Measurements from ENCODE around the gene DAPK2.
A peak's percentile ranks its signal among the peaks of the same experiment; 100 is the strongest.
"Not testable (repeated sequence)": the region's sequence is repeated elsewhere in the genome, so short reads cannot be mapped to it uniquely, and the experiment has no call there.

Gene DAPK2

GRCh38 chr15:63970621-63971426 is 75.5 kb downstream of the DAPK2 start:
- no peak for DNase-seq

DNA sequence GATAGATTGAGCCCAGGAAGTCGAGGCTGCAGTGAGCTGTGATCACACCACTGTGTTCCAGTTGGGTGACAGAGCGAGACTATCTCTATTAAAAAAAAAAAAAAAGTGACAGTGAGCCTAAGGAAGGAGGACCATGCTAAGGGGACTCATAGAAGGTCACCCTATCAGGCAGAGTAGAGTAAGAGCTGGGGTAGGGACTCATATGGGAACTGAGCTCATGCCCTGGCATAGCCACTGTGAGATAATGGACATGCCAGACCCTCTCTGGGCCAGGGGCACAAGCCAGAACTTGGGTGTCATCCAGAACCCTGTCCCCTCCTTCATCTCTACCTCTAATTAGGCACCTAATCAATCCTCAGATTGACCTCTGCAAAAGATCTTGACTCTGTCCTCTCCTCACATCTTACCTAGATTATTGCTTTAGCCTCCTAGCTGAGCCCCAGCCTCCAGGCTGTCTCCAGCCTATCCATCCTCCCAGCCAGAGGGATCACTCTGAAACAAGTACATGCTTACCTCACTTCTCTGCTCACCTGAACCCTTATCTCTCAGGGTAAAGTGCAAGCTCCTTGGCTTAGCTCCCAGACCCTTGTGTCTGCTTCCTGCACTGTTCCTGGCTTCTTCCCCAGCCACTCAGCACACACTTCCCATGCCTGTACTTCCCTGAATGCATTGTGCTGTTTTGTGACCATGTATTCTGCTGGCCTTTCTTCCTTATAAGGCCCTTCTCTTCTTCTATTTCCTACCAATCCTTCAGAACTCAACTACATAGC is 76.4 kb downstream of the DAPK2 start:
- no peak for DNase-seq

- no peak for DNase-seq
Observed at GRCh38 chr15:63968700-63969099, 77.6 kb downstream of the DAPK2 start.

DNA sequence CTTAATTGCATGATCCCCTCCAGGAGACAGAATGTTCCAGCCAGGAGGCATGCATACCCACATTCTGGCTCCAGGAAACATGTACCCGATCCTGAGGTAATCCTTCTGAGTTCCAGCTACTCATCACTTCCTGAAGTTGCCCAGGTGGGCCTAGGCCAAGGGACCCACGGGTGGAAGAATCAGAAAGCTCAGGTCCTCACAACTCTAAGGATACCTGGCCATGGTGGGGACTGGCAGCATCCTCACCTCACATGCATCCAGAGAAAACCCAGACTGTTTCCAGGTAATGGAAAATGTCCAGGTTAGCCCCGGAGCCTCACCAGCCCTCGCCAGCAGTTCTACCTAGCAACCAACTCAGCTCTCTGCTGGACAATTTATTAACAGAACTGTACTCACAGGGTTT is 78.2 kb downstream of the DAPK2 start:
- no peak for DNase-seq

GRCh38 chr15:63967616-63968015 is 78.7 kb downstream of the DAPK2 start:
- DNase-seq: no peak

GRCh38 chr15:63962947-63963721 is 83.2 kb downstream of the DAPK2 start:
- DNase-seq: not testable (repeated sequence)

- no peak for DNase-seq
Observed at GRCh38 chr15:63953524-63953923, 92.8 kb downstream of the DAPK2 start.

DNA sequence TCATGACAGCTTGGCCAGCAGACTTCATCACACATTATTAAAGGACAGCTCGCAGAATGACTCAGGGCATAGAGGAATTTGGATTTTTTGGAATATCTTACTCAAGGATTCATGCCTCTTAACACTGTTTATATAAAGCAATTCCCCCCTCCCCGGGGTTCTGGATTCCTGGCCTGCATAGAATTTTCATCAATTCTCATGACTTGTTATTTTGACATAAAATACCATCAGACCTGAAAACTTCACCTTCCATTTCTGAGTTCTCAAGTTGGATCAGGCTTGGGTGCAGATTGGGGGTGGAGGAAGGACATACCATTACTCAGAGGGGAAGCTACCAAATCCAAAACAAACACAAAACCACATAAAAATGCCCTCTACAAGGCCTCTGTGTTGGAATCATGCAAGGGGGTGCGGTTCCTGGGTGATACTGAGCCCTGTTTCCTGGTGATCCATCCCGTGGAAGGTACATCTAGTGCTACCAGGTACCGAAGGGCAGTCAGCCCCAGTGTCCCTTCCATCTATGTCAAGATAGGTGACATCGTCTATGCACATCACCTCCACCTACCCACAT is 95.3 kb downstream of the DAPK2 start:
- no peak for DNase-seq

GRCh38 chr15:63948971-63949370 is 97.3 kb downstream of the DAPK2 start:
- DNase-seq: no peak

GRCh38 chr15:63948436-63948835 is 97.8 kb downstream of the DAPK2 start:
- DNase-seq: no peak

- no peak for DNase-seq
Observed at GRCh38 chr15:63947228-63947627, 99.1 kb downstream of the DAPK2 start.

- DNase-seq: no peak
Observed at GRCh38 chr15:63946524-63947065, 99.7 kb downstream of the DAPK2 start.

DNA sequence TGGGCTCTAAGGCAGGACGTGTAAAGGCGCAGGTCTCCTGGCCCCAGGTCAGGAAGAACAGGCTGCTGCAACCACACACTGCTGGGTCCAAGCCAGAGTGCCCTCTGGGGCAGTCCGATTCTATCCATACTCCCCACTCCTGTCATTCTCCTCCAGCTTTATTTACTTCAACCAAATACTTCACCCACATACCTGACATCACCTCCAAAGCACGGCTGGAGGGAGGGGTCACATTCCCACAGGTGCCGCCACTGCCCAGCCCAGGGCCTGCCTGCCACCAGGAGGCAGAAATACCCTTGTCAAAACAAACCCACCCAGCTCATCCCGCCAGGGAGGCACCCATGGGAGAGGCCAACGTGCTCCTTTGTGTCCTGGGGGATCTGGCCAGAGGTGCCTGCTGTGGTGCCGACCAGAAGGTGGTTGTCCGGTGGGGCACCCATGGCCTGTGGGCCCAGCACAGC is 100.4 kb downstream of the DAPK2 start:
- no peak for DNase-seq

DNA sequence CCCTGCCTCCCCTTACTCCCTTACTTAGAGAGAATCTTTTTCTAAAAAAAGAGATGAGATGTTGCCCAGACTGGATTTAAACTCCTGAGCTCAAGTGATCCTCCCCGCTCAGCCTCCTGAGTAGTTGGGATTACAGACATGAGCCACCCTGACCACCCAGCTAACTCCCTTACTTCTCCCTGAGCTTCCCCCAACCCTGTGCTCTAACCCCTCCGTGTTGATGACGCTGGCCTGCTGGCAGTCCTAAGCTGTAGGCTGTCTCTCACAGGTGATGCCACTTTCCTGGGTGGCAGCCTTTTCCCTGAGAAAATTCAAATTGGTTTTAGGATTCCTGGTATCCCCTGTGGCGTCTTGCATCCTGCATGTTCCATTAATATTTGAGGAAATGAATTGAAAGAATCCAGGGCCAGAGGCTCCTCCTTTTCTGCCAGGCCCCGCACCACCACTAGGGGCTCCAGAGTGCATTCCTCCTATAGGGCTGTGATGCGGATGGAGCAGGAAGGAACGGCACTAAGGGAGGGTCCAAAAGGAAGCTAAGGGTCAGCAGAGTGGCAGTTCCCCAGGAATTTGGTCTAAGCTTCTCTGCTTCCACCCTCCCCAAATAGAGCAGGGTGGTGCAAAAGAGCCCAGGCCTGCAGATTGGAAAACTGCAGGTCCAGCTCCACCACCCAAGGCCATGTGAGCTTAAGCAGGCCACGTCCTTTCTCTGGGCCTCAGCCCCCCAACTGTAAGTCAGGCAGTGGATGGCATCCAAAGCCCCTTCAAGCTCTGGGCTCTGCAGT is 101.1 kb downstream of the DAPK2 start:
- DNase-seq: peak; percentile 5

- DNase-seq: no peak
Observed at GRCh38 chr15:63944681-63944955, 101.7 kb downstream of the DAPK2 start.

- no peak for DNase-seq
Observed at GRCh38 chr15:63943829-63944680, 102.2 kb downstream of the DAPK2 start.

GRCh38 chr15:63942486-63943365 is 103.6 kb downstream of the DAPK2 start:
- DNase-seq: no peak

DNA sequence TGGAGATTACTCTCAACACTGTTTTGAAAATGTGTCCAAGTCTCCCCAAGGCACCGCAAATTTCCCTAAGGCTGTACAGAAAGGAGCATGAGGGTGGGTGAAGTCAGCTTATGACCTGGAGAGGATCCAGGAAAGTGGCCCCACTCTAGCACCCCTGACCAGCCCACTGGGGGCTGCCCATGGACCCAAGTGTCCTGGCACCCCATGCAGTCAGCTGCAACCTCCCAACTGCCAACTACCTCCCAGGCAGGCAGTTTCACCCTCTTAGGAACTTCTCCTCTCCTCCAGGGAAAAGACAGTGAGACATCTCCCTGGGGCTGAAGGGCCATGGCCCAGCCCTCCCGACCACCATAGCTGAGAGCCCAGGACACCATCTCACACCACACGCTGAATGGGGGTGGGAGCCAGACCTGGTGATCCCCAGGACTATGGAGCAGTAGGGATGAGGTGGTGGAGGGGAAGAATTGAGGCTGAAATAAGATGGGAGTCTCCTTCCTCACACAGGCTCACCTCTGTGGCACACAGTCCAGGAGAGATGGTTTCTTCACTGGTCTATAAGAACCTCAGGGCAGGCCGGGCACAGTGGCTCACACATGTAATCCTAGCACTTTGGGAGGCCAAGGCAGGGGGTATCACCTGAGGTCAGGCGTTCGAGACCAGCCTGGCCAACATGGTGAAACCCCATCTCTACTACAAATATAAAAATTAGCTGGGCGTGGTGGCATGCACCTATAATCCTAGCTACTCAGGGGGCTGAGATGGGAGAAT is 104.4 kb downstream of the DAPK2 start:
- DNase-seq: no peak

- DNase-seq: peak; percentile 91
Observed at GRCh38 chr15:63940966-63941620, 105.2 kb downstream of the DAPK2 start.
